ENCODE measurements around the gene PRPF18.

The PRPF18 gene

DNA sequence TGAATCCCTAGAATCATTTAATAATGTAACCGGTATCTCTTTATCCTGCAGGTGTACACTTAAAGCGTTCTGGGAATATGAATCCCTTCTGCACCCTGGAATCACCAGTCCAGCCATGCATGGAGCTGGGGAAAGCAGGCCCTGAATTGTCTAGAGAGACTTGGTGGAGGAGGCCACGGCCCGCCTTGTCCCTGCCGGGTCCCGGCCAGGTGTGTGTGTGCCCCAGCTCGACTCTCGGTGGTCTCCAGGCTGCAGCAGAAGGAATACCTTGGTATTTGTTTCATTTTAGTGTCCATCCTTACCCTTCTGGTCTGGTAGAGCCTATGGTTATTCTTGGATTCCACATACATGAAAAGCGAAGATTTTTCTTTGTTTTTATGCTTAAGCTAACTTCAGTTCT is 58.1 kb downstream of the PRPF18 start:
- DNase-seq = no peak

DNA sequence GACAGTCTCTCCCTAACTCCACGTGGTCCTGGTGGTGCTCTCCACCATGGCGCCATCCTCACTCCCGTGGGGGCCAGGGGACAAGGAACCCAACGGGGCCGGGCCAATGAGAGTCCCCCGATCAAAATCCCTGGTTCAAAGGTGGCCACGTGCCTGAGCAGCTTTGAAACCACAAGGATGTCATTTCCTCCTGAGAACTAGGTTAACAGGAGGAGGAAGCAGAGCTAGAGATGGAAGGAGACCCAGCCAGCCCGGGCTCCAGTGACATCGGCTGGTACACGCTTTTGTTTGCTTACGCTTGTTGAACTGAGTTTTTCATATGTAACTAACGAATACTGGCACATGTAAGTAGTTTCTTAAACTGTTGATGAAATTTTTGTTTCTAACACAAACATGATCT is 61.7 kb downstream of the PRPF18 start:
- no peak for DNase-seq

DNA sequence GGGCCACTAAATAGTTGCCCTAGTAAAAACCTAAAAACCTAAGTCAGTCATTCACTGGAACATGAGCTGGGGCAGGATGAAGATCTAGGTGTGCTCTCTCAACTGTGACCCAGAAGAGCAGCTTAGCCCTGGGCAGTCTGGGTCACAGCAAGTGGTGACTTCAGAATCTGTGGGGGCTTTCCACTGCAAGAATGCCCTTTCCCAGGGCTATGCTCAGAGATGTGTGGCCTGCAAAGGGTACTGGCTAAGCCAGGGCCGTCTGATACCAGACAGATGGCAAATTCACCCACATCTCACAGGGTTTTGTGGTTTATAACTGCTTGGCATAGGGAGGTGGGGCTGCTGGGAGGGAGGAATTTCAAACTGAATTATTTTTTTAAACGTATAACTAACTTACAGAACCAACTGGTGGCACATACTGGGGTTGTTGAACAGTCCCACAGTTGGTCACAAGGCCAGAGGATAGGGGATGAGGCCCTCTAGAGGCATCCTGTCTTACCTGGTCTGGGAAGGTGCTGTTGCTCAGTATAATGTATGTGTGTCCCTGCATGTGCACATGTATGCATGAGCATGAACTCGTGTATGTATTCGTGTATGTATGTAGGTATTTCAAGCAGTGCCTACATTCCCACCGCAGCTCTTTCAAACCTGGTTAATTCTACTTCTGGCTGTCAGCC is 63.2 kb downstream of the PRPF18 start:
- DNase-seq = no peak

DNA sequence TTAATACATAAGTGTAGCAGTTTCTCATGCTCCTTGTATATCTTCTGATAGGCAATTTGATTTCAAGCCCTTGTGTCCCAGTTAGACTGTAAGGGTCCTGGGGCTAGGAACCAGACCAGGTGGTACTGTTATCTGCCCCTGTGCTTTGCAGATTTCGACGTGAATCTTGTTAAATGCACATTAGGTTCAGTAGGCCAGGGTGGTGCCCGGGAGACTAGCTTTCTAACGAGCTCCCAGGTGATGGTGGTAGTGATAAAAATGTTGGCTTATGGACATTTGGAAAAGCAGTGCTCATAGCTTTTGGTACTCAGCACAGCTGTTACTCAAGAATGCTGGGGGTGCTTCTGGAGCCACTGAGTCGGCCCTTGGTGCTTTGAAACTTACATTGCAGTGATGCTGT is 64.2 kb downstream of the PRPF18 start:
- no peak for DNase-seq

DNA sequence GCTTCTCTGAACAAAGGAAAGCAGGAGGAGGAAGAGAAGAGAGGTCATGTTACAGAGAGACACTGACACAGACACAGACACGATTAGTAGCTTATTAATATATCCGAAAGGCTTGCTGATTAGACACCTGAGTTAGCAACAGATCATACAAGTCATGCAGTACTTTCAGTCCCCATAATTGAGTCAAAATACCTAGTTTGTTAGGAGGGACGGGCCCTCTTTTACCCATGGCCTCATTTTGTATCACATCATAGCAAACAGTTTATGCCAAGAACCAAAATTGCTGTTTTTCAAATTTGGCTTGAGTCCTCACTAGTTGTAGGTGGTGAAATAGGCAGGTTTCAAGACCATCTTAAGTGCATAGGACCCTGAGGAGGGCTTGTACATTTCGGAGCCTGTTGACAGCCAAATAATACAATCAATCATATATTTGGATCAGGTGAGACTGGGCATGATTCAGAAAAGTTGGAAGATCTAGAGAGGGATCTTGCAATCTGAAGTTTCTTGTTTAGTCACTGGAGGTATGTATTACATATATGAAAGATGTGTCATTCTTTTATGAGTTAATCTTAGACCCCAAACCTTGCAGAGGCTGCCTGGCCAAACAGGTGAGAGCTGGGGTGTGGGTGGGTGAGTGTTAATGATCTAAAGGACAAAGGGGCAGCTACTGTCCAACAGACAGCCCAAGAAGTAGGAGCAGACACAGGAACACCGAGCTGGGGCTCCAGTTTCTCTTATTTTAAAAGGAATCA is 65.4 kb downstream of the PRPF18 start:
- peak; percentile 32 for DNase-seq

DNA sequence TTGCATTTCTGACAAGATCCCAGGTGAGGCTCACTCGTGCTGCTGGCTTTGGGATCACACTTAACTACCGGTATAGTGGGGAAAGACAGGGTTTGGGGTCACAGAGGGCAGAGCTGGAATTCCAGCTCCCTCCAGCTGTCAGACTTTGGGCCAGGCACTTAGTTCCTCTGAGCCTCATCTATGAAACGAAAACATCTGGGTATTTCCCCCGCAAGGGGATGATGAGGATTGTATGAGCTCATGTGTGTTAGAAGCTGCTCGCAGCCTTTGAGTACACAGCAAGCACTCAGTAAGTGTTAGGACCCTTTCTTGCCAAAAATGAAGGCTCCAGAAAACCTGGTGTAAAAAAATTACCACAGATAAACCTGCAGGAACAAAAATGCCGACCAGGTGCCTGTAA is 66.1 kb downstream of the PRPF18 start:
- DNase-seq = no peak

DNA sequence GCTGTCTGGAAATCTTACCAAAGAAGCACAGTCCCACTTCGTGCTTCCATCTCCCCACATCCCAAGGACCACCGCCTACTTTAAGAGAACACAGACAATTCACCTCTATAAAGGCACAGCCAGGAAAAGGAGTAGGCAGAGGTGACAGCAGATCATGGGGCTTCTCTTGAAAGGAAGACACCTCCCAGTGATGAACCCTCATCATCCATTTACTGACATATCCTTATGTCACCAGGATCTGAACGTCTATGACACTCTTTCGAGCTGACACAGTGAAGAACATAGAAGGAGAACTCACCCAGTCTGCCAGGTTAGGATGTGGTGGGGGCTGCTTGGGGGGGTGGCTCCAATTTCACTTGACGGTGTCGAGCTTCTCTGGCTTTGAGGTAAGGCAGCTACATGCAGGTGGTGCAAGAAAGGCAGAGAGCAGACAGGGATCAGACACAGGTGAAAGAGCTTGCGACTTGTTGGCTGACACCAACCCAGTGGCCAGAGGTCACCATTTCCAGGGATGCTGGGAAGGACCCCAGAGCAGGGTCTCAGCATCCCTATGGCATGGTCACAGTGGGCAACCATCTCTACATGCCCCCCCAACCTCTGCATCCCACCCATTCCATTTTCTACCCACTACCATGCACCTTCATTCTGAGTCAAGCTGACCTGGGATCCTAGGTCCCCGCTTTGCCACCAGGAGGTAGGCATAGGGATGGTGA is 67.5 kb downstream of the PRPF18 start:
- DNase-seq = no peak

DNA sequence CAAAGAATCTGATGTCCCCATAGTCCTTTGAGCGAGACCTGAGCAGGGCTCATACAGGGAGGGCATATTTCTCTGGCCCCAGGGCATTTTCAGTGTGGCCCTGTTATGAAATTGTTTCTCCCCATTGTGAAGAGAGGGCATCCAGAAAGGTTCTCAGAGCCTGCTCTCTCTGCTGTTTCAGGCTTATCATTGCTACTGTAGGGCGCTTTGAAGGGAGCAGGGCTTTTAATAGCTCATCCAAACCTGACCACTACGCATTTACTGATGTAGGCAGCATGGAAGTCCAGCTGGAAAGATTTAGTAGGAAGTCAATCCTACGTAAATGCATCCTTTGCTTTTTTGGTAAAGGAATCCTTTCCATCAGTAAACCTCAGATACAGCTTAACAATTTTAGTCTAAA is 68.1 kb downstream of the PRPF18 start:
- DNase-seq = no peak

DNA sequence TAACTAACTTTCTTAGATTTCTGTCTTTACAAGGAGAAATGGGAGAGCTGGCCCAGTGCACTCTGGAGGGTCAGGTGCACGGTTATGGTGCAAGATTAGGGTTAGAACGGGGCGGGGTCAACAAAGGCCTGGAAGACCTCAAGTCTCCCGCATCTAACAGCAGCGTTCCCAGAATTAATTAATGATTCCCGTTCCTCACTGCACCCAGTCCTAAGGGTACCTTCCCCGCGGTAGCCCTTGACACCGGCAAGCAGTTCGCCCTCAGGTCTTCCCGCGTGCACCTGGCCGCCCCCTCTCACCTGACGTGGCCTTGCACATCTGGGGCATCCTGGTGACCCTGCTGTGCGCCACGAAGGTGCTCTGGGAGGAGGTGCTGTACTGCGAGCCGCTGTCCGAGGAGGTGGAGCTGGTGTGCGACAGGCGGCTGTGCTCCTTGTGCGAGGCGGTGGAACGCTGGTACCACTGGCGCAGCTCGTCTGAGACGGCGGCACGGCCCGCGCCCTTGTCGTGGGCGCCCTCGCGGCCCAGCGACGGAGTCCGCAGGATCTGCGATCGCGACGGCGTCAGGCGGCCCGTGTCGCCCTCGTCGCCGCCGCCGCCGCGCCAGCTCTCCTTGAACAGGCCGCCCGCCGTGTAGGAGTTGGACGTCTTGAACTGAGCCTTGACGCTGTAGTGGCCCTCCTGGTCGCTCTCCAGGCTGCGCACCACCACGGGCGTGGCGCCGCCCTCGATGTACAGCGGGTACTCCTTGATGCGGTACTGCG is 69.8 kb downstream of the PRPF18 start:
- no peak for DNase-seq

DNA sequence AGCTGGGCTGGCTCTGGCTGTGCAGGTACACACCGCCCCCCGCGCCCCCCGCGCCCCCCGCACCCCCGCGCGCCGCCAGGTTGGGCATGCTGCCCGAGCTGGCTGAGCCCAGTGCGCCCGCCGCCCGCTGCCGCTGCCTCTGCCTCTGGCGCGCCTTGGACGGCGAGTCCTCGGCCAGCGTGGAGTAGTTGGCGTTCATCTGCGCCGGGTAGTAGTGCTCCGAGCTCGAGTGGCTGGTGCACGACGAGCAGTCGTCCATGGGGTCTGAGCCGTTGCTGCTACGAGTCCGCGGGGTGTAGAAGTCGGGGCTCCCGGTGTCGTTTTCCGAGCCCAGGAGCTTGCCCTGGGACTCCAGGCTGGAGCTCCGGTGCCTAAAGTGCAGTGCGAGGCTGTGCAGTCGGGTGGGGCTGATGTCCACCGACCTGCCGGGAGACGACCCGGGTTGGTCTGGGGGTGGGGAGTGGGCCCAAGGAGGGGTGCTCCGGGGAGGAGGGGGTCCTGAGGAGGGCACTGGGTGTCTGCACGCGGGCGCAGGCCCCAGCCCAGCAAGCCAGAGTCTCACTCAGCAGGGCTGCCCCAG is 70.4 kb downstream of the PRPF18 start:
- no peak for DNase-seq

DNA sequence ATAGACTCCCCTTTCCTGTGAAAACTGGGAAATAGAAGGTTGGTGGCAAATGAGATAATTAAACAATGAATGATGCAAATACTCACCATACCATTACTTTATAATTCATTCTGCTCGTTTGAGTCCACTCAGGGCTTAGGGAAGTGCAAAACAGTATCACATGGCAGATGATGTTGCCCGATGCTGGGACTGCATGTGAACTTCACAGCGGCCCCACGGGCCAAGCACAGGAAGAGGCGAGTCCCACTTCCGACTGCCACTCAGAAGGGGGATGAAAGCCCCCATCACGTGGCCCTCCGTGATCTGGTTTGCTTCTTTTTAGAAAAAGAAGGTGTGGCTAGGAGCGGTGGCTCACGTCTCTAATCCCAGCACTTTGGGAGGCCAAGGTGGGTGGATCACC is 71.5 kb downstream of the PRPF18 start:
- DNase-seq = no peak

DNA sequence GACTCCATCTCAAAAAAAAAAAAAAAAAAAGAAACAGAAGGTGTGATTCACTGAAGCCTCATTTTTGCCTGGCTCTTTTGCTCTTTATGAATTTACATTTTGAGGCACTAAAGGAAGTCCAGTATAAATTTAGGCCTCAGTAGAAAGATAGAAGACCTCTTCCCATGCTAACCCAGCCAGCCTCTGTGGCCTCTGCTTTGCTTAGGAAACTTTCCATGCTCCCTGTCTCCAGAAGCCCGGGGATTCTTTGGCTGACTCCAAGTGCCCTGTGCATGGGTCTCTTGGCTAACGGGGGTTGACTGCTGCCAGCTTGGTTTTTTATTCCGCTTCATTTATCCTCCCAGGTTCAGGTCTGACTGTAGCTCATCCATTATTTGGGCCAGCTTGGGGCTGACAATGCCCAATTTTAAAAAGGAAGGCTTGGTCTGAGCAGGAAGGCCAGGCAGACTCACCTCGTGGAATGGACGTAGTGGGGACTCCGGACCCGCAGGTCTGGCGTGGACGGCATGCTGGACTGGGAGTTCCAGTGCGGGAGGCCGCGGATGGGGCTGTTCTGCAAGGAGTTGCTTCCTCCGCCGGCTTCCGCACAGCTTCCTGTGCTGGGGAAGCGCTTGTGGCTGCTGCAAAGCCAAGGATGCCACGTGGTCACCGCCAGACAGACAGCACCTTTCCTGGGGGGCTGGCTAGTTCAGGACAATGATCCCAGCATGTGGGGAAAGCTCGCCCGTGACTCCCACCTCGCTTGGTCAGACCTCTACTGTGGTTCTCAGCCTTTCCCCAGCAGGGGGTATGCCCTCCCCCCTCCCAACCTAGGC is 72.3 kb downstream of the PRPF18 start:
- DNase-seq = no peak

DNA sequence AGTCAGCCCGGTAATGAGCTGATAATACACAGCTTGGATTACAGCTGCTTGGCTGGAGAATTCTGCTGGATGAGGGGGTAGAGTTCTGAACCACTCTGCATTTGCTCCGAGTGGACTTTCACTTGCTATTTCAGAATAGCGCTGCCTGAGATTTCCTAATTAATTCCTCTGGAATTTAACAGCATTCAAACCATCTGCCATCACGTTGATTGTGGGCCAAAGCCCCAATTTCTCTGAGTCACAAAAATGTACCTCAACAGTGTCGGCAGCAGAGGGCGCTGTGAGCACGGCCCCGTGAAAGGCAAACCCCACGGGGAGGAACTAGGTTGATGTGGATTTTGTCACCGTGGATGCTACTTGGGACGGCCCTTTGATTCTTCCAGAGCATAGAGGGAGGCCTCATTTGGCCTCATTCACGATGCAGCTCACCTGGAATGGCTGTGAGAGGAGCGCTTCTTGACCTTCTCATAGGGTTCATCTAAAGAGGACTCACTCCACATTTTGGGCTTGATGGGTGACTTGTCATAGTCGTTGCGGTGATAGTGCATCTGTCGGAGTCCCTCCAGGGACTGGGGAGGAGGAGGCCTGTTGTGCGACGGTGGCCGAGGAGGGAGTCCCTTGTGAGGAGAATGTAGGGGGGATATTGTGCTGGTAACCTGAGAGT is 73.3 kb downstream of the PRPF18 start:
- DNase-seq = peak; percentile 77

DNA sequence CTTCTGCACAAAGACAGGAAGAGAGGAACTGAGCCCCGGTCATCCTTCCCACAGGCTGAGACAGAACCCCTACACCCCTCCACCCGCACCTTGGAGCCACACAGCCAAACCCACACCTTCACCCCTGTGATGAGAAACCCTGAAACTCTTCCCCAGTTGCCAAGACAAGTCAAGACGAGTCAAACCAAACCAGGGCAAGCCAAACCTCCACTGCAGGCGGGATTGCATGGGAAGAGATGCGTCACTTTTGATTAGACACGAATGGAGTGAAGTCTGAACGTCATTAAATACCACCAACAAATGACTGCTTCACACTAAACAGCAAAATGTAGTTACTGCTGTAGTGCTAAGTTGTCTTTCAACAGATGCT is 73.8 kb downstream of the PRPF18 start:
- DNase-seq = no peak

DNA sequence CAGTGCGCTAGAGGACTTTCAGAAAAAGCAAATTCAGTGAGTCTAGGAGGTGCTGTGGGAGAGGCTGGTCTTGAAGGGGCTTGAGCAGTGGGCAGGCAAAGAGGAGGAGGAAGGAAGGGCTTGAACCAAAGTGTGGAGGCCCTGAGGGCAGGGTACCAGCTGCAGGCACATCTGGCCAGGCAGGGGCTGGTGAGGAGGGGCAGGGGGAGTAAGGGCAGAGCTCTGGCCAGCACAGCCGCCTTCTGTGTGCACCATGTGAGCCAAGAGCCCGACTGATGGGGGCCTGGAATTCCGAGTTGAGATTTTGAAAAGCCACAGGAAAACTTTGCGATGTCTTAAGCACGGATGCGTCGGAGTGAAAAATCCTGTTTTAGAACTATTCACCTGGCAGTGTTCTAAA is 74.5 kb downstream of the PRPF18 start:
- DNase-seq = no peak

DNA sequence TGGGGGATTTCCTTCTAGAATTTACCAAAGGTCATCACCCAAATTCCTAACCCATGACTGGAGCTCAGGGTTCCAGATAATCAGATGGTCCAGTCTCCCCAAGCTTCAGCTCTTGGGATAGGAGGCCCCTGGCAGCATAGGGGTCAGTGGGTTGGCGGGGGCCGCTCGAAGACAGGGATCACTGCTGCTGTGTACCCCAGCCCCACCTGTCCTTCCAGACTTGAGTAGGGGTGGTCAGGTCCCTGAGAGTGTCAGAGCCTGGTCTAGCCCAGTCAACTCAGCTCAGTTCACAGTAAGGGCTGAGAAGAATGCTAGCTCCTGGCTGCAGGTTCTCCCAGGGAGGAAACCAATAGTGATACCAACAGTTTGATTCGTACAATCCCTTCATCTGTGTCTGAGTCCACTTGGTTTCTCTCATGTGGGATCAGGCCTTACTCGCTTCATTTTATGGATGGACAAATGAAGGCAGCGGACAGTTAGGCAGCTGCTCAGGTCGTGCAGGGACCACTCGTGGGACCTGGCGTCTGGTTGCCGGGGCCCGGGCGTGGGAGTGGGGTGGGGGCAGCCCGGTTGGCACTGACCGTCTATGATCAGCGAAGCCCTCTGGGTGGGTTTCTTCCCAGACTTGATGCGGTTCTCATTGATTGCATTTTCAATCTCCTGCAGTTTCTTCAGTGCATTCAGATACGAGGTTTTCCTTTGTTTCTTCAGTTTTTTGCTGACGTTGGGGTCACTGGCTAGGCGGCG is 78.9 kb downstream of the PRPF18 start:
- no peak for DNase-seq

DNA sequence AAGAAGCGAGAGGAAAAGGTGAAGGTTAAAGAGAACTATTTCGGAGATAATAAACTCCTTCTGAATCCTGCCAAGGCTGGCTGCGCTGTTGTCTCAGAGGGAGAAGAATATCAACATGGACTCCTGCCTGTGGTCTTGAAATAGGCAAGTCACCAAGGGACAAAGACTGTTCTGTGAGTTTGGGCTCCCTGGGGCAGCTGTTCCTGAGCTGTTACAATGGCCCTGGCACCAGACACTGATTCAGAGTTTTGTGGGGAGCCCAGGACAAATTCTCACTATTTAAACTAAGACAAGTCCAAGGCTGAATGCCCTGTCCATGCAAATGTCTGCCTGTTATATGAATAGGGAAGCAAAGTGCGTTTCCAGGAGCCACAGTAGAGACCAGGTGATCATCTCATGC is 81.4 kb downstream of the PRPF18 start:
- no peak for DNase-seq

DNA sequence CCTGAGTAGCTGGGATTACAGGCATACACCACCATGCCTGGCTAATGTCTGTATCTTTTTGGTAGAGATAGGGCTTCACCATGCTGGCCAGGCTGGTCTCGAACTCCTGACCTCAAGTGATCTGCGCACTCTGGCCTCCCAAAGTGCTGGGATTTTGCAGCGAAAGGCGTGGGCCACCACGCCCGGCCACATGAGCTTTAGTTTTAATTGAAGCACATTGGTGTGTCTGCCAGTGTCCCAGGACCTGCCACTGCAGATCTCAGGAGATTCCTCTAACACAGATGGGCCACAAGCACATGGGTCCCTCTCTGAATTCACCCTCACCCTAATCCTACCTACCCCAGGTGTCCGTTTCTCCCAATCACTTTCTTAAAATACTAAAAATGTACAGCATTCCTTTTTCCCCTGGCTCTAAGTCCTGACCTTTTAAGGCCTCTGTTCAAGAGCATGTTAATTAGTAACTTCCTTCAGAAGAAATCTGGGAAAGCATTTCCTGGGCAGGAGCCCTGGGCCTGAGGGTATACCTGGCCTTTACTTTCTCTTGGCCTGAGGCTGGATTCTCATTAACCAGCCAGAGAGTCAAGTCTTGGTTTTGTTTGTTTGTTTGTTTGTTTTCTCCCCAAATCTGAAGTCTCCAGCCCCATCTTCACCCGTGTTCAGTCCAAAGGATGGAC is 82.6 kb downstream of the PRPF18 start:
- DNase-seq = no peak

DNA sequence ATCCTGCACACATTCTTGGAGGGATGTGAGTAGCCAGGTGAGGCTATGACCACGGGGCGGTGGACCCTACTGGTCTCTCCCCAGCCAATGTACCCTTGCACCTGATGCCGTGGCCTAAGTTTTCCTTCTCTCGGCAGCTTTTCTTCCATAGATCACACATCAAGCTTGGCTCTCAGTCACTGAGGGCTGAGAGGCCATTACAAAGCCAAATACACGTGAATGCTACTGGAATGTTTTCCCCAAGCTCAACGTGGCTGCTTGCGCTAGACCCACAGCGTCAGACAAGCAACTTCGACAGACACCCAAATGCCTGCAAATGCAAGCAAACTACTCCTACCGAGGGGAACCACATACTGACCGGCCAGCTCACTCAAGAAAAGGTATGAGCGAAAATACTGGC is 83.1 kb downstream of the PRPF18 start:
- DNase-seq = no peak

DNA sequence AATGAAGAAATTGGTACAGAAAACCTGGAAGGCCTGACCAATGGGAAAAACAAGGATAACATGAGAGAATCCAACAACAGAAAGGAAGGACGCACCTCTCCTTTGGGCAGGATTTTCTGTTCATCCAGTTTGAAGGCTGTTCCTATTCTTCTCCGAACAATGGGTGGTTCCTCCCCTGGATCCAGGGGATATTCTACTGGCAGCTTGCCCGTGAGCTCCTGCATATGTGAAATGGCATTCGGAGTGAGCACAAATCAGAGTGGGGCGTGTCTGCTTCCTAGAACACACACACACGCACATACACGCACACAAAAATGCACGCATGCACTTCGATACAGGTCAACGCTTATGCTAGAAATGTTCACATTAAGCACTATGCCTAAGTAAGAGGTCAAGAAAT is 83.5 kb downstream of the PRPF18 start:
- DNase-seq = no peak
